Brain microvascular endothelial cell (primary cell): ENCODE results near the gene TLDC2.

Source experiments
- DNase-seq: peaks from one replicate; pipeline ENCODE4 v3.0.0-alpha.2; 2020
- H3K27ac ChIP-seq: fragments of 250-450 bp; sonication (Bioruptor Pico); 2 replicates; pipeline ENCODE4 v1.5.1; 2020; ENCODE audit warnings: mild to moderate bottlenecking, moderate library complexity
- H3K27me3 ChIP-seq: fragments of 250-450 bp; sonication (Bioruptor Pico); replicated peaks from 2 replicates; pipeline ENCODE4 v1.5.1; 2020; ENCODE audit warnings: mild to moderate bottlenecking
- H3K36me3 ChIP-seq: fragments of 250-450 bp; sonication (Bioruptor Pico); replicated peaks from 2 replicates; pipeline ENCODE4 v1.5.1; 2020; ENCODE audit warnings: mild to moderate bottlenecking
- H3K4me3 ChIP-seq: 2 replicates; pipeline ENCODE4 v1.5.1; 2011; ENCODE audit warnings: low read depth, mild to moderate bottlenecking, control low read depth, low read length, moderate library complexity
- in situ Hi-C: cut with HindIII; loops from 2 replicates; pipeline ENCODE4 v1.10.0; 2017; ENCODE audit warnings: low sequenced_read_pairs, low pct_ligation_motif_present
- TF ChIP-seq, protein P1 (sequence below): IDR thresholded peaks from 2 replicates; pipeline ENCODE4 v1.5.1; 2011; ENCODE audit warnings: low read depth, mild to moderate bottlenecking, moderate library complexity, low read length, control low read depth, inconsistent platforms; ENCODE audit errors: missing control alignments

The TLDC2 gene

GRCh38 chr20:36924167-36925045 lies 48.5 kb downstream of the TLDC2 start:
- in situ Hi-C loops = no loop called here
- Histone ChIP-seq H3K4me3 (no peak overlapping the region), H3K27me3 (no peaks in the 10 kb centered on the region), H3K36me3 (no peaks in the 10 kb centered on the region), H3K27ac (no peak overlapping the region)
- no peak for DNase-seq
- TF ChIP-seq, protein P1, sequence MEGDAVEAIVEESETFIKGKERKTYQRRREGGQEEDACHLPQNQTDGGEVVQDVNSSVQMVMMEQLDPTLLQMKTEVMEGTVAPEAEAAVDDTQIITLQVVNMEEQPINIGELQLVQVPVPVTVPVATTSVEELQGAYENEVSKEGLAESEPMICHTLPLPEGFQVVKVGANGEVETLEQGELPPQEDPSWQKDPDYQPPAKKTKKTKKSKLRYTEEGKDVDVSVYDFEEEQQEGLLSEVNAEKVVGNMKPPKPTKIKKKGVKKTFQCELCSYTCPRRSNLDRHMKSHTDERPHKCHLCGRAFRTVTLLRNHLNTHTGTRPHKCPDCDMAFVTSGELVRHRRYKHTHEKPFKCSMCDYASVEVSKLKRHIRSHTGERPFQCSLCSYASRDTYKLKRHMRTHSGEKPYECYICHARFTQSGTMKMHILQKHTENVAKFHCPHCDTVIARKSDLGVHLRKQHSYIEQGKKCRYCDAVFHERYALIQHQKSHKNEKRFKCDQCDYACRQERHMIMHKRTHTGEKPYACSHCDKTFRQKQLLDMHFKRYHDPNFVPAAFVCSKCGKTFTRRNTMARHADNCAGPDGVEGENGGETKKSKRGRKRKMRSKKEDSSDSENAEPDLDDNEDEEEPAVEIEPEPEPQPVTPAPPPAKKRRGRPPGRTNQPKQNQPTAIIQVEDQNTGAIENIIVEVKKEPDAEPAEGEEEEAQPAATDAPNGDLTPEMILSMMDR = no peak

- H3K36me3 ChIP-seq = no peaks in the 10 kb centered on the region
- TF ChIP-seq, protein P1 = no peak
- no peak for DNase-seq
- no peaks in the 10 kb centered on the region for H3K27me3 ChIP-seq
- in situ Hi-C loops = no loop called here
- no peak overlapping the region for H3K27ac ChIP-seq
- no peak overlapping the region for H3K4me3 ChIP-seq
Measured at GRCh38 chr20:36925234-36925633, 49.3 kb downstream of the TLDC2 start.

DNA sequence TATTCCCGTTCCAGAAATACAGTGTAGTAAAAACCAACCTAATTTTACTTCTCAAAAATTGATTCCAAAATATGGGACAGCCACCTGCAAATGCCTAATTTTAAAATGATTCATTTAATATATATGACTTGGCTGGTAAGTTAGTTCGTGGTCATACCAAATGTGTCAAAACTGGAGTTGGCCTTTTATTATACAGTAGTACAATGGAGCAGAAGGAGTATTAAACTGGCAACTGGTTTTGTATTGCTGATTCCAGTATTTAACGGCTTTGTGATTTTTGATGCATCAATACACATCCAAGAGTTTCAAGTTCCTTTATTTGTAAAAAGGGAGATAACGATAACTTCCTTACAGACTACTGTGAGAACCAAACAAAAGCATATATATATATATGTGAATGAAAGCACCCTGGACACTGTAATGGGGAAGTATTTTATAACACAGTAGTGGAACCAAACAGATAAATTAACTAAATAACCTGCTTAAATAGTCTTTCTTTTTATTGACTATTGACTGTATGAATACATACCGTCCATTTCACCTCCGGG lies 50.8 kb downstream of the TLDC2 start:
- TF ChIP-seq, protein P1 = no peak
- no peak overlapping the region for H3K4me3 ChIP-seq
- no peaks in the 10 kb centered on the region for H3K36me3 ChIP-seq
- no peak for DNase-seq
- in situ Hi-C loops = no loop called here
- no peak overlapping the region for H3K27ac ChIP-seq
- no peaks in the 10 kb centered on the region for H3K27me3 ChIP-seq

DNA sequence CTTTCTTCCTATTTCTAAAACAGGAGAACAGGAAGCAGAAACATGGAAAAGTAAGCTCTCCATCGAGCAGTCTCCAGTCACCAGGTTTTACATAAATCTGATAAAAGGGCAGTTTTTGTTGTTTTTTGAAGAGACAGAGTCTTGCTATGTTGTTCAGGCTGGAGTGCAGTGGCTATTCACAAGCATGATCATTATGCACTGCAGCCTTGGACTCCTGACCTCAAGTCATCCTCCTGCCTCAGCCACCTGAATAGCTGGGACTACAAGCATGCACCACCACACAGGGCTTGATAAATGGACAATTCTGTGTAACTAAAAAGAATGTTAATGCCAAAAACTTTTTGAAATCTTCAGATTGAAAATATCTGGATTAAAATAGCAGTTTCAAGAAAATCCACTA lies 51.8 kb downstream of the TLDC2 start:
- TF ChIP-seq, protein P1 = no peak
- no peak overlapping the region for H3K27ac ChIP-seq
- no peak overlapping the region for H3K4me3 ChIP-seq
- no peaks in the 10 kb centered on the region for H3K27me3 ChIP-seq
- no peaks in the 10 kb centered on the region for H3K36me3 ChIP-seq
- DNase-seq = no peak
- in situ Hi-C loops = no loop called here

DNA sequence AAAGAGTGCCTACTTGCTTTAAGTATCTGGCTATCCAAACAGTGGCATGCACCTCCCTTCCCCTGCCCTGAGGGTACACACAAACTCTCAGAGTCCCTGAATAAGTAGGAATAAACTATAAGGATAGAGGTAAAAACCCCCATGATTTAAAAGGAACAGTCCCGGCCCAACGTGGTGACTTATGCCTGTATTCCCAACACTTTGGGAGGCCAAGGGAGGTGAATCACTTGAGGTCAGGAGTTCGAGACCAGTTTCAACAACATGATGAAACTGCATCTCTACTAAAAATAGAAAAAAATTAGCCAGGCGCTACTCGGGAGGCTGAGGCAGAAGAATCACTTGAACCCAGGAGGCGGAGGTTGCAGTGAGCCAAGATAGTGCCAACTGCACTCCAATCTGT lies 53.4 kb downstream of the TLDC2 start:
- H3K27ac ChIP-seq = no peak overlapping the region
- peak; percentile 12 for DNase-seq

More for the DNA sequence above, 53.4 kb downstream of the TLDC2 start:
- Histone ChIP-seq H3K36me3 (no peaks in the 10 kb centered on the region), H3K4me3 (no peak overlapping the region), H3K27me3 (no peaks in the 10 kb centered on the region)
- TF ChIP-seq, protein P1 = no peak
- in situ Hi-C loops = no loop called here
